Measurements from ENCODE around the gene RNF40.

Gene RNF40

DNA sequence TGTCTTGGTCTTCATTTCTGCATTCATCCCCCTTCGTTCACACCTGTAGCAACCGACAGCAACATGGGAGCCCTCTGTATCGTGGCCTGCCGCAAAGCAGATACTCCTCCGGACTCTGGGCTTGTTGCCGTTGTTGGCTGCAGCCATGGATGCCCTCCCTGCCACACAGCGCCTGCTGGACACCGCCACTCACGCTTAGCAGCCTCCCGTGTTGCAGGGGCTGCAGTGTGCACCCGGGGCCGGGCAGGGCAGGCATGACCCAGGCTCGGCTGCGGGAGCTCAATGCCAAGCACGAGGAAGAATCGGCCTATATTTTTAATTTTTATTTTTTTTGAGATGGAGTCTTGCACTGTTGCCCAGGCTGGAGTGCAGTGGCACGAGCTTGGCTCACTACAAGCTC is 59.8 kb downstream of the RNF40 start:
- TF ChIP-seq CTCF (conservative IDR thresholded peaks at IDR 0.05; ENCODE audit: low read length) = no peak

More for the DNA sequence above, 59.8 kb downstream of the RNF40 start:
- DNase-seq (ENCODE audit: low read depth) = no peak
- no peak overlapping the region for H3K4me3 ChIP-seq (ENCODE audit: low read length)
